CD4-positive, alpha-beta T cell treated with Interleukin-4 for 1 hour (primary cell): Measurements from ENCODE around the gene MICALL2.

Experiments
- DNase-seq, 2 donors: peaks; one replicate each; pipeline ENCODE4 v3.0.0-alpha.2; 2020 to 2022

The MICALL2 gene

GRCh38 chr7:1411414-1411813 lies 47.9 kb downstream of the MICALL2 start:
- DNase-seq, result no peak

- DNase-seq, result no peak
Measured at GRCh38 chr7:1410992-1411391, 48.3 kb downstream of the MICALL2 start.

- DNase-seq, result no peak
Measured at GRCh38 chr7:1409555-1409954, 49.7 kb downstream of the MICALL2 start.

- DNase-seq, result no peak
Measured at GRCh38 chr7:1408466-1408865, 50.8 kb downstream of the MICALL2 start.

GRCh38 chr7:1407892-1408291 lies 51.4 kb downstream of the MICALL2 start:
- DNase-seq, result no peak

- no peak for DNase-seq
Measured at GRCh38 chr7:1404898-1405548, 54.2 kb downstream of the MICALL2 start.

- no peak for DNase-seq
Measured at GRCh38 chr7:1404460-1404809, 54.8 kb downstream of the MICALL2 start.

GRCh38 chr7:1403638-1404459 lies 55.4 kb downstream of the MICALL2 start:
- no peak for DNase-seq

- no peak for DNase-seq
Measured at GRCh38 chr7:1402791-1403637, 56.3 kb downstream of the MICALL2 start.

GRCh38 chr7:1402110-1402790 lies 57.0 kb downstream of the MICALL2 start:
- no peak for DNase-seq

- DNase-seq, result no peak
Measured at GRCh38 chr7:1401011-1401410, 58.3 kb downstream of the MICALL2 start.

- no peak for DNase-seq
Measured at GRCh38 chr7:1400371-1400770, 58.9 kb downstream of the MICALL2 start.

GRCh38 chr7:1397491-1398327 lies 61.6 kb downstream of the MICALL2 start:
- no peak for DNase-seq

GRCh38 chr7:1396195-1396594 lies 63.1 kb downstream of the MICALL2 start:
- DNase-seq, result no peak

GRCh38 chr7:1395211-1396070 lies 63.8 kb downstream of the MICALL2 start:
- no peak for DNase-seq

GRCh38 chr7:1394371-1394770 lies 64.9 kb downstream of the MICALL2 start:
- DNase-seq, result no peak

- no peak for DNase-seq
Measured at GRCh38 chr7:1393421-1393820, 65.8 kb downstream of the MICALL2 start.

- no peak for DNase-seq
Measured at GRCh38 chr7:1392556-1392955, 66.7 kb downstream of the MICALL2 start.

- DNase-seq, result no peak
Measured at GRCh38 chr7:1391449-1391848, 67.8 kb downstream of the MICALL2 start.

GRCh38 chr7:1388703-1389335 lies 70.5 kb downstream of the MICALL2 start:
- DNase-seq, result no peak
